Thoracic aorta (tissue), 2 donors: Measurements from ENCODE around the gene SNED1. TPM values are rescaled to one million over a fixed set of nuclear protein-coding genes. Genes with fewer than 3 reads are reported as not detected.

Experiments used
- ATAC-seq: fragments of 150-250 bp; one replicate; pipeline ENCODE4 v1.8.0; 2017; ENCODE audit warnings: low read depth; ENCODE audit not compliant: insufficient number of reproducible peaks, low FRiP score
- DNase-seq: peaks from one replicate; pipeline ENCODE4 v3.0.0-alpha.2; 2020; ENCODE audit warnings: low spot score
- H3K27ac ChIP-seq, 2 donors: fragments of 200-600 bp; sonication (generic); 1 replicate in 1 of 2; 2 replicates in 1 of 2; pipeline ENCODE4 v1.5.1; 2016; ENCODE audit warnings: mild to moderate bottlenecking in 2 of 2, moderate library complexity in 2 of 2
- H3K27me3 ChIP-seq: fragments of 200-600 bp; sonication (generic); replicated peaks from 2 replicates; pipeline ENCODE4 v1.6.0; 2016; ENCODE audit warnings: mild to moderate bottlenecking; ENCODE audit not compliant: insufficient read depth
- H3K36me3 ChIP-seq: fragments of 200-600 bp; sonication (generic); one replicate; pipeline ENCODE4 v1.5.1; 2016
- H3K4me1 ChIP-seq, 2 donors: fragments of 200-600 bp; sonication (generic); 1 replicate in 1 of 2; 2 replicates in 1 of 2; pipeline versions ENCODE4 v1.5.1 to v1.6.0; 2016; ENCODE audit warnings: low read depth in 2 of 2, mild to moderate bottlenecking in 1 of 2; ENCODE audit not compliant: control insufficient read depth in 1 of 2
- H3K4me3 ChIP-seq: fragments of 200-600 bp; sonication (generic); 2 replicates; pipeline ENCODE4 v1.5.1; 2016; ENCODE audit warnings: mild to moderate bottlenecking
- H3K9me3 ChIP-seq: fragments of 200-600 bp; sonication (generic); 2 replicates; pipeline ENCODE4 v1.5.1; 2016
- total RNA-seq, 2 donors: library from RNA; depleted of rRNA; stranded (reverse); fragments of >200 nt; gene quantifications; one replicate each; pipeline versions ENCODE4 v1.1.0 to v1.2.3, GENCODE V29; 2016
- TF ChIP-seq, protein P1 (sequence below): fragments of 200-600 bp; sonication (generic); IDR thresholded peaks from one replicate; pipeline ENCODE4 v1.5.1; 2019; ENCODE audit warnings: antibody characterized with exemption

Gene SNED1
- total RNA-seq, 2 donors from 2014 or later, result 133 to 206 TPM

DNA sequence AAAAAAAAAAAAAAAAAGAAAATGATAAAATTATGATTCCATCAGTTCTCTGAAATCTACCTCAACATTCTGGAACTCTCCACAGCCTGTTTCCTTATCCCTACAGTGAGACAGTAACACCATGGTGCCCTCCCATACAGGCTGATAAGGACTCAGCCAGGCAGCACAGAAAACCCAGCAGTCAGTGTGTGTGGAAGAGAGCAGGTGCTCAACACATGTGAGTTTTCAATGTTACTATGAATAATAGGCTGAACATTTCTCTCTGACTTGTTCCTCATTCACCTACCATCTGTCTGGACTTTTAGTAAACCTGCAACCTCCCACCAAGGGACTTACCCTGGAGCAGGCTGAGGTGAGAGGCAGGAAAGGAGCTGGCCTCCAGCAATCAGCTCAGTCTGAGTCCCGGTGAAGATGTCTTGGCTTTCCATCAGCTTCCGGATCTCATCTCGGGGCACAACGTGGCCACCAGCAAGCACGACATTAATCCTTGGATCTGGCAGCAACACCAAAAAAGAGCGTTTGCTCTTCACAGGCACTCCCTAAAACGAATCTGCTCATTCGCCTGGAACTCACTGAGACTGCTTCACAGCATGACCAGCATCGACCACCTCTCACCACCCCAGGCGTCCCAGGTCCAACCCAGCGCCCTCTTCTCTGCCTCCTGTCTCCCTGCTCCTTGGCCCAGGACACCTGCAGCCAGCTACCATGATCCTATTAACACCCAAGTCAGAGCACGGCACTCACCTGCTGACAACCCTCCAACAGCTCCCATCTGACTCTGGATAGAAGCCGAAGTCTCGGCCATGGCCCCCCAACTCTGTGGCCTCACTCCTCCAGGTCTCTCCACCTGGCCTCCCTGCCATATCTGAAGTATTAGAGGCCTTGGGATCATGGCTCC is 134.4 kb downstream of the SNED1 start:
- DNase-seq (no peak), ATAC-seq (no peak)
- H3K4me1 ChIP-seq, result no peaks in the 10 kb centered on the region
- no peaks in the 10 kb centered on the region for H3K27me3 ChIP-seq
- no peak overlapping the region for H3K4me3 ChIP-seq
- H3K36me3 ChIP-seq, result no peaks in the 10 kb centered on the region
- TF ChIP-seq, protein P1, sequence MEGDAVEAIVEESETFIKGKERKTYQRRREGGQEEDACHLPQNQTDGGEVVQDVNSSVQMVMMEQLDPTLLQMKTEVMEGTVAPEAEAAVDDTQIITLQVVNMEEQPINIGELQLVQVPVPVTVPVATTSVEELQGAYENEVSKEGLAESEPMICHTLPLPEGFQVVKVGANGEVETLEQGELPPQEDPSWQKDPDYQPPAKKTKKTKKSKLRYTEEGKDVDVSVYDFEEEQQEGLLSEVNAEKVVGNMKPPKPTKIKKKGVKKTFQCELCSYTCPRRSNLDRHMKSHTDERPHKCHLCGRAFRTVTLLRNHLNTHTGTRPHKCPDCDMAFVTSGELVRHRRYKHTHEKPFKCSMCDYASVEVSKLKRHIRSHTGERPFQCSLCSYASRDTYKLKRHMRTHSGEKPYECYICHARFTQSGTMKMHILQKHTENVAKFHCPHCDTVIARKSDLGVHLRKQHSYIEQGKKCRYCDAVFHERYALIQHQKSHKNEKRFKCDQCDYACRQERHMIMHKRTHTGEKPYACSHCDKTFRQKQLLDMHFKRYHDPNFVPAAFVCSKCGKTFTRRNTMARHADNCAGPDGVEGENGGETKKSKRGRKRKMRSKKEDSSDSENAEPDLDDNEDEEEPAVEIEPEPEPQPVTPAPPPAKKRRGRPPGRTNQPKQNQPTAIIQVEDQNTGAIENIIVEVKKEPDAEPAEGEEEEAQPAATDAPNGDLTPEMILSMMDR, result no peak
- H3K27ac ChIP-seq, result no peak overlapping the region
- H3K9me3 ChIP-seq, result no peaks in the 10 kb centered on the region

DNA sequence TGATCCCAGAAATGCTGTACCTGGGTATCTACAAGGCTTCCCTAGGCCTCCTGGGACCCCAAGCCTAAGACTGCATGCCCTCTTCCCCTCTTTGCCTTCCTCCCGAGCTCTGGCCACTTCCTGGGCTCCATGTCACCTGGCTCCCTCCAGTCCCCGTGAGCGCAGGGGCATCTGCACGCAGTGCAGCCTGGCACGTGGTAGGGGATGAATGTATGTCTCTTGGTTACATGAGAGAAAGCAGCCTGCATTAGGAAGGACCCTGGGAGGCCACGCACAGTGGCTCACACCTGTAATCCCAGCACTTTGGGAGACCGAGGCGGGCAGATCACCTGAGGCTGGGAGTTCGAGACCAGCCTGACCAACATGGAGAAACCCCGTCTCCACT is 135.0 kb downstream of the SNED1 start:
- Histone ChIP-seq H3K27me3 (no peaks in the 10 kb centered on the region), H3K9me3 (no peaks in the 10 kb centered on the region), H3K27ac (no peak overlapping the region), H3K36me3 (no peaks in the 10 kb centered on the region), H3K4me1 (no peaks in the 10 kb centered on the region), H3K4me3 (no peak overlapping the region)
- no peak for ATAC-seq
- TF ChIP-seq, protein P1, result no peak
- no peak for DNase-seq

DNA sequence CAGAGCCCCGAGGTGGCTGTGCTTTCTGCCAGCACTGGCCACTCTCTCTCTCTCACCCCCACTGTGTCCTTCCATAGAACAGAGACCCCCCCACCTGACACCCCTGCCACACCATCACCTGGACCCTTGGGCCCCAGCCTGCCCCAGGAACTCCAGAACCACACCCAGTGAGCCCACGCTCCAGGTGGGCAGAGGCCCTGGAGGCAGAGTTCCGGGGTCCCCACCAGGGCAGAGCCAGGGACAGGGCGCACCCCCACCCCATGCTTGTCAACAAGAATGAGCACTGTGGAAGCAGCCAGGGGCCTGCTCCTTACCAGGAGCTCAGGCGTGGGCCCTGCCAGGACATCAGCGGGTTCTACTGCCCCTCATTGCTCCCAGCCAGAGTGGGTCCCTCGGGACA is 136.3 kb downstream of the SNED1 start:
- Histone ChIP-seq H3K4me3 (no peak overlapping the region), H3K27me3 (no peaks in the 10 kb centered on the region), H3K27ac (no peak overlapping the region), H3K36me3 (no peaks in the 10 kb centered on the region), H3K9me3 (no peaks in the 10 kb centered on the region), H3K4me1 (no peaks in the 10 kb centered on the region)
- no peak for DNase-seq
- ATAC-seq, result no peak
- TF ChIP-seq, protein P1, result no peak

DNA sequence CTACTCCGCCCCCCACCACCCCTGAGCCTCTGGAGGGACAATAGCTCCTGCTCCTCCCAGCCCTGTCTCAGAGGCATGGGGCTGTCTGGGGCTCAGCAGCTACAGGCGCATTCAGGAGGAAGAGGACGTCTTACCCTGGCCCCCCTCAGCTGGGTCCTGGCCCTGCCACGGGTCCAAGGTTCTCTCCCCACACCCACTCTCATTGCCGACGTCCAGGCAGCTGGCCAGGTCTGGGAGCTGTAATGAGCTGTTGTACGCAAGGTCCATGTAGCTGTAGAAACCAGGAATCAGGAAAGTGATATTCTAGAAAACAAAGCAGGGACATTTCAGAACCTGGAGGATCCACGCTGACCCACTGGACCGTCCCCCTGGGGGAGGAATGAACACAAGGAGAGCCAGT is 137.3 kb downstream of the SNED1 start:
- Histone ChIP-seq H3K9me3 (no peaks in the 10 kb centered on the region), H3K36me3 (no peaks in the 10 kb centered on the region), H3K4me1 (no peaks in the 10 kb centered on the region), H3K4me3 (no peak overlapping the region), H3K27ac (no peak overlapping the region), H3K27me3 (no peaks in the 10 kb centered on the region)
- DNase-seq (no peak), ATAC-seq (no peak)
- TF ChIP-seq, protein P1, result no peak

DNA sequence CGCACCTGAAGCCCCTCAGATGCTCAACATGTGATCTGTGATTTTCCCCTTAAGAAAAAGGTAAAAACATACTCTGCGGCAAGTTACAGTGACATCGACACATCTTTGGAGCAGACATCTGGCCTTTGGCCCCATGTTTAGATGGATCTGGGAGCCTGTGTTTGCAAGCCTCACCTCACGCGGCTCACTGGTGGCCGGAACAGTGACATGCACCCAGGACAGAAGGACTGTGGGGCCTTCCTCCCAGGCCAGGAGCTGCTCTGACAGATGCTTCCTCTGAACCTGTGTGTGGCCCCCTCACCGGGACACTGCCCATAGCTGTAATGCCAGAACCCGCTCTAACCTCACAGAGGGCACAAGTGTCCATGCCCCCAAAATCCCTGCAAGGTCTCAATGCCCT is 137.8 kb downstream of the SNED1 start:
- H3K27ac ChIP-seq, result no peak overlapping the region
- TF ChIP-seq, protein P1, result no peak
- no peaks in the 10 kb centered on the region for H3K36me3 ChIP-seq
- no peaks in the 10 kb centered on the region for H3K4me1 ChIP-seq
- no peaks in the 10 kb centered on the region for H3K9me3 ChIP-seq
- ATAC-seq (no peak), DNase-seq (no peak)
- no peak overlapping the region for H3K4me3 ChIP-seq
- H3K27me3 ChIP-seq, result no peaks in the 10 kb centered on the region
